HepG2 (cell line): ENCODE data around the gene CENPP. TPM values are rescaled to one million over a fixed set of nuclear protein-coding genes. Genes with fewer than 3 reads are reported as not detected.
A peak's percentile ranks its signal among the peaks of the same experiment; 100 is the strongest.

Experiments
- ELF3 ChIP-seq: IDR thresholded peaks from 2 replicates; pipeline ENCODE4 v1.6.1; 2016; ENCODE audit warnings: missing genetic modification reagents, missing compliant biosample characterization
- MAZ ChIP-seq, 2 experiments: sonication (generic) in 1 of 2; formaldehyde crosslinking in 1 of 2; IDR thresholded peaks; 2 replicates each; pipeline versions ENCODE4 v1.5.0 to v1.6.1; 2012 to 2020; ENCODE audit warnings: low read depth in 2 of 2, mild to moderate bottlenecking in 2 of 2, borderline replicate concordance in 1 of 2, improper control_type of control experiment in 1 of 2, low read length in 1 of 2, missing genetic modification reagents in 1 of 2, moderate library complexity in 1 of 2
- NONO ChIP-seq, 2 experiments: fragments of 450-650 bp in 1 of 2; sonication (generic) in 1 of 2; formaldehyde crosslinking in 1 of 2; IDR thresholded peaks in 1 of 2; conservative IDR thresholded peaks in 1 of 2; 2 replicates each; pipeline versions ENCODE4 v1.6.1 to v1.8.0; 2017 to 2022; ENCODE audit warnings: mild to moderate bottlenecking in 1 of 2, missing genetic modification reagents in 1 of 2, moderate library complexity in 1 of 2
- SALL2 ChIP-seq: sonication (generic); formaldehyde crosslinking; IDR thresholded peaks from 2 replicates; pipeline ENCODE4 v1.8.1; 2023; ENCODE audit warnings: mild to moderate bottlenecking, missing genetic modification reagents, inconsistent platforms
- SP1 ChIP-seq, 2 experiments: fragments of 450-650 bp in 1 of 2; sonication (generic) in 1 of 2; formaldehyde crosslinking in 1 of 2; IDR thresholded peaks; 2 replicates each; pipeline versions ENCODE4 v1.4.0 to v1.6.1; 2016 to 2020; ENCODE audit warnings: missing genetic modification reagents in 1 of 2
- U2AF1 ChIP-seq: fragments of 200-400 bp; formaldehyde crosslinking; optimal IDR thresholded peaks from 2 replicates; pipeline ENCODE3; 2017; ENCODE audit warnings: mild to moderate bottlenecking, low read depth, low read length
- ZNF432 ChIP-seq: sonication (generic); formaldehyde crosslinking; IDR thresholded peaks from 2 replicates; pipeline ENCODE4 v1.5.0; 2020; ENCODE audit warnings: missing genetic modification reagents, mild to moderate bottlenecking, borderline replicate concordance
- ZNF552 ChIP-seq: sonication (generic); formaldehyde crosslinking; IDR thresholded peaks from 2 replicates; pipeline ENCODE4 v1.9.0; 2022; ENCODE audit warnings: missing genetic modification reagents, mild to moderate bottlenecking, borderline replicate concordance
- ZSCAN30 ChIP-seq: sonication (generic); formaldehyde crosslinking; IDR thresholded peaks from 2 replicates; pipeline ENCODE4 v1.5.0; 2020; ENCODE audit warnings: mild to moderate bottlenecking, missing genetic modification reagents
- polyA plus RNA-seq, 8 experiments: library from polyadenylated mRNA; depleted of rRNA in 3 of 8; stranded (reverse) in 7 of 8; unstranded in 1 of 8; fragments of >200 nt; fragmentation: Illumina TruSeq in 4 of 8; extraction: Trizol in 4 of 8; gene quantifications; 2 replicates each; pipeline versions ENCODE4 v1.2.1 to v1.2.3, GENCODE V29; 2011 to 2016; ENCODE audit warnings: low read depth in 4 of 8, missing spikeins in 1 of 8, mixed read lengths in 1 of 8; ENCODE audit not compliant: insufficient read depth in 1 of 8
- total RNA-seq, 5 experiments: library from RNA; depleted of rRNA; stranded (reverse); fragments of >200 nt; fragmentation: Illumina TruSeq; extraction: Trizol; gene quantifications; 2 replicates each; pipeline ENCODE4 v1.2.3, GENCODE V29; 2016; ENCODE audit warnings: low read depth in 1 of 5
- TF ChIP-seq, protein P1 (sequence below): sonication (generic); formaldehyde crosslinking; IDR thresholded peaks from 2 replicates; pipeline ENCODE4 v1.5.1; 2020; ENCODE audit warnings: mild to moderate bottlenecking, missing genetic modification reagents
- TF ChIP-seq, protein P2 (sequence below): sonication (generic); formaldehyde crosslinking; IDR thresholded peaks from 2 replicates; pipeline ENCODE4 v1.8.1; 2023; ENCODE audit warnings: mild to moderate bottlenecking, inconsistent platforms, moderate library complexity, missing genetic modification reagents, borderline replicate concordance
- TF ChIP-seq, protein P3 (sequence below): sonication (generic); formaldehyde crosslinking; conservative IDR thresholded peaks from 2 replicates; pipeline ENCODE4 v1.4.0; 2020; ENCODE audit warnings: mild to moderate bottlenecking, missing genetic modification reagents, moderate library complexity
- TF ChIP-seq, protein P4 (sequence below): sonication (generic); formaldehyde crosslinking; IDR thresholded peaks from 2 replicates; pipeline ENCODE4 v1.8.0; 2023; ENCODE audit warnings: mild to moderate bottlenecking, missing genetic modification reagents
- TF ChIP-seq, protein P5 (sequence below): IDR thresholded peaks from 2 replicates; pipeline ENCODE4 v1.6.1; 2016; ENCODE audit warnings: mild to moderate bottlenecking, missing biosample characterization, missing genetic modification reagents

The CENPP gene
- total and polyA plus RNA-seq, 2 of the 13 experiments (the other 11 are each of a cell fraction or from before 2014, with no cell fraction given) = 2.0 to 11.4 TPM

DNA sequence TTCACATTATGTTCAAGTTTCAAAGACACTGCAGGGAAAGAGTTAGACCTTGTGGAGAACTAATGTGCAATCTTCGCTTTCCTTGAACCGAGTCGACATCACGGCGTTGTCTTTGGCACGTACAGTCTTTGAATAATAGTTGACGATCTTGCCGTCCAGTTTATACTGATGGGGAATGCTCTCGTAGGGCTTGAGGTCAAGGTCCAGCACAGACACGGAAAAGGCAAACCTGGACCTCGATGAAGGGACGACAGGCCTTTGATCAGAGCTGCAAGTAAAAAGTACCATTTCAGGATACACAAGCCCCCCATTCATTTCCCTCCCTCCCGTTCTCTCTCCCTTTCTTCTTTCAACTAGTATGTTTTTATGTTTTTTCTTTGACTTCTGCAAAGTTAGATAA is 290.0 kb downstream of the CENPP start (continued):
- TF ChIP-seq, protein P1, sequence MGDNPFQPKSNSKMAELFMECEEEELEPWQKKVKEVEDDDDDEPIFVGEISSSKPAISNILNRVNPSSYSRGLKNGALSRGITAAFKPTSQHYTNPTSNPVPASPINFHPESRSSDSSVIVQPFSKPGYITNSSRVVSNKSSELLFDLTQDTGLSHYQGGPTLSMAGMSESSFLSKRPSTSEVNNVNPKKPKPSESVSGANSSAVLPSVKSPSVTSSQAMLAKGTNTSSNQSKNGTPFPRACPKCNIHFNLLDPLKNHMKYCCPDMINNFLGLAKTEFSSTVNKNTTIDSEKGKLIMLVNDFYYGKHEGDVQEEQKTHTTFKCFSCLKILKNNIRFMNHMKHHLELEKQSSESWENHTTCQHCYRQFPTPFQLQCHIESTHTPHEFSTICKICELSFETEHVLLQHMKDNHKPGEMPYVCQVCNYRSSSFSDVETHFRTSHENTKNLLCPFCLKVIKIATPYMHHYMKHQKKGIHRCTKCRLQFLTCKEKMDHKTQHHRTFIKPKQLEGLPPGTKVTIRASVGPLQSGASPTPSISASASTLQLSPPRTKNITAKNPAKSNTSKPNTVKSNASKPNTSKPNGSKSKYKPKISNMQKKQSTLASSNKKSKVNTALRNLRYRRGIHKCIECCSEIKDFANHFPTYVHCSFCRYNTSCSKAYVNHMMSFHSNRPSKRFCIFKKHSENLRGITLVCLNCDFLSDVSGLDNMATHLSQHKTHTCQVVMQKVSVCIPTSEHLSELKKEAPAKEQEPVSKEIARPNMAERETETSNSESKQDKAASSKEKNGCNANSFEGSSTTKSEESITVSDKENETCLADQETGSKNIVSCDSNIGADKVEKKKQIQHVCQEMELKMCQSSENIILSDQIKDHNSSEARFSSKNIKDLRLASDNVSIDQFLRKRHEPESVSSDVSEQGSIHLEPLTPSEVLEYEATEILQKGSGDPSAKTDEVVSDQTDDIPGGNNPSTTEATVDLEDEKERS (CRISPR knock-in tag) = no peak
- TF ChIP-seq U2AF1 (no peak), SP1 (IDR thresholded peaks at IDR 0.05) (no peak), SP1 (CRISPR knock-in tag; IDR thresholded peaks at IDR 0.05) (no peak), ZNF432 (no peak), SALL2 (CRISPR knock-in tag) (no peak), ELF3 (CRISPR knock-in tag) (peak; percentile 50; the same call in 1 of the 2 replicates), ZSCAN30 (CRISPR knock-in tag) (no peak), MAZ (IDR thresholded peaks at IDR 0.05; ENCODE audit: borderline replicate concordance, low read depth, low read length) (no peak), MAZ (CRISPR knock-in tag; IDR thresholded peaks at IDR 0.05; ENCODE audit: low read depth) (no peak), ZNF552 (CRISPR knock-in tag) (no peak), NONO (IDR thresholded peaks at IDR 0.05) (no peak), NONO (CRISPR knock-in tag; conservative IDR thresholded peaks at IDR 0.05) (no peak)
- TF ChIP-seq, protein P2, sequence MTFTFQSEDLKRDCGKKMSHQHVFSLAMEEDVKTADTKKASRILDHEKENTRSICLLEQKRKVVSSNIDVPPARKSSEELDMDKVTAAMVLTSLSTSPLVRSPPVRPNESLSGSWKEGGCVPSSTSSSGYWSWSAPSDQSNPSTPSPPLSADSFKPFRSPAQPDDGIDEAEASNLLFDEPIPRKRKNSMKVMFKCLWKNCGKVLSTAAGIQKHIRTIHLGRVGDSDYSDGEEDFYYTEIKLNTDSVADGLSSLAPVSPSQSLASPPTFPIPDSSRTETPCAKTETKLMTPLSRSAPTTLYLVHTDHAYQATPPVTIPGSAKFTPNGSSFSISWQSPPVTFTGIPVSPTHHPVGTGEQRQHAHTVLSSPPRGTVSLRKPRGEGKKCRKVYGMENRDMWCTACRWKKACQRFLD (CRISPR knock-in tag) = no peak
- TF ChIP-seq, protein P3, sequence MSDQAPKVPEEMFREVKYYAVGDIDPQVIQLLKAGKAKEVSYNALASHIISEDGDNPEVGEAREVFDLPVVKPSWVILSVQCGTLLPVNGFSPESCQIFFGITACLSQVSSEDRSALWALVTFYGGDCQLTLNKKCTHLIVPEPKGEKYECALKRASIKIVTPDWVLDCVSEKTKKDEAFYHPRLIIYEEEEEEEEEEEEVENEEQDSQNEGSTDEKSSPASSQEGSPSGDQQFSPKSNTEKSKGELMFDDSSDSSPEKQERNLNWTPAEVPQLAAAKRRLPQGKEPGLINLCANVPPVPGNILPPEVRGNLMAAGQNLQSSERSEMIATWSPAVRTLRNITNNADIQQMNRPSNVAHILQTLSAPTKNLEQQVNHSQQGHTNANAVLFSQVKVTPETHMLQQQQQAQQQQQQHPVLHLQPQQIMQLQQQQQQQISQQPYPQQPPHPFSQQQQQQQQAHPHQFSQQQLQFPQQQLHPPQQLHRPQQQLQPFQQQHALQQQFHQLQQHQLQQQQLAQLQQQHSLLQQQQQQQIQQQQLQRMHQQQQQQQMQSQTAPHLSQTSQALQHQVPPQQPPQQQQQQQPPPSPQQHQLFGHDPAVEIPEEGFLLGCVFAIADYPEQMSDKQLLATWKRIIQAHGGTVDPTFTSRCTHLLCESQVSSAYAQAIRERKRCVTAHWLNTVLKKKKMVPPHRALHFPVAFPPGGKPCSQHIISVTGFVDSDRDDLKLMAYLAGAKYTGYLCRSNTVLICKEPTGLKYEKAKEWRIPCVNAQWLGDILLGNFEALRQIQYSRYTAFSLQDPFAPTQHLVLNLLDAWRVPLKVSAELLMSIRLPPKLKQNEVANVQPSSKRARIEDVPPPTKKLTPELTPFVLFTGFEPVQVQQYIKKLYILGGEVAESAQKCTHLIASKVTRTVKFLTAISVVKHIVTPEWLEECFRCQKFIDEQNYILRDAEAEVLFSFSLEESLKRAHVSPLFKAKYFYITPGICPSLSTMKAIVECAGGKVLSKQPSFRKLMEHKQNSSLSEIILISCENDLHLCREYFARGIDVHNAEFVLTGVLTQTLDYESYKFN (CRISPR knock-in tag) = peak; percentile 76
- TF ChIP-seq, protein P4, sequence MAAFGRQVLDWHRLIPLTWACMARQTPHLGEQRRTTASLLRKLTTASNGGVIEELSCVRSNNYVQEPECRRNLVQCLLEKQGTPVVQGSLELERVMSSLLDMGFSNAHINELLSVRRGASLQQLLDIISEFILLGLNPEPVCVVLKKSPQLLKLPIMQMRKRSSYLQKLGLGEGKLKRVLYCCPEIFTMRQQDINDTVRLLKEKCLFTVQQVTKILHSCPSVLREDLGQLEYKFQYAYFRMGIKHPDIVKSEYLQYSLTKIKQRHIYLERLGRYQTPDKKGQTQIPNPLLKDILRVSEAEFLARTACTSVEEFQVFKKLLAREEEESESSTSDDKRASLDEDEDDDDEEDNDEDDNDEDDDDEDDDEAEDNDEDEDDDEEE (CRISPR knock-in tag) = 0 out of 2 replicates have a peak, but pooled peaks have one; percentile 27
- TF ChIP-seq, protein P5, sequence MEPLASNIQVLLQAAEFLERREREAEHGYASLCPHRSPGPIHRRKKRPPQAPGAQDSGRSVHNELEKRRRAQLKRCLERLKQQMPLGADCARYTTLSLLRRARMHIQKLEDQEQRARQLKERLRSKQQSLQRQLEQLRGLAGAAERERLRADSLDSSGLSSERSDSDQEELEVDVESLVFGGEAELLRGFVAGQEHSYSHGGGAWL (CRISPR knock-in tag) = no peak
- TF ChIP-seq, all 625 proteins: peak for 31
